ENCODE results near the gene LEF1. TPM values are rescaled to one million over a fixed set of nuclear protein-coding genes. Genes with fewer than 3 reads are reported as not detected.

The LEF1 gene
- total and polyA plus RNA-seq, 12 donors: 0.22 to 4.6 (median 0.76) TPM; not detected in 1

GRCh38 chr4:108159845-108160244, 8.9 kb downstream of the LEF1 start:
- Histone ChIP-seq H3K9me3 (no peaks in the 10 kb centered on the region), H3K4me3 (no peak overlapping the region), H3K36me3 (no peaks in the 10 kb centered on the region), H3K27ac (no peak overlapping the region), H3K27me3 (peaks cover 0 to 91% (median 70%) of the 10 kb centered on the region in 7 donors), H3K4me1 (no peaks in the 10 kb centered on the region)
- 82 to 83% methylated on average over 5 of the region's 5 CpGs for WGBS, 2 donors
- TF ChIP-seq CTCF (IDR thresholded peaks at IDR 0.05): no peak
- DNase-seq: no peak
- intact Hi-C loops (cut with DNase I): loop anchor here in 1 of 10 donors (10.0 kb wide), 1 partner anchor 405 kb away; no protein-coding TSS in a partner anchor
- ATAC-seq: no peak

GRCh38 chr4:108157655-108158054, 11.1 kb downstream of the LEF1 start:
- Histone ChIP-seq H3K4me1 (no peaks in the 10 kb centered on the region), H3K27ac (no peak overlapping the region), H3K36me3 (no peaks in the 10 kb centered on the region), H3K27me3 (peaks cover 0 to 81% (median 53%) of the 10 kb centered on the region in 7 donors), H3K4me3 (no peak overlapping the region), H3K9me3 (no peaks in the 10 kb centered on the region)
- DNase-seq (no peak), ATAC-seq (no peak)
- intact Hi-C loops (cut with DNase I): no loop called here
- TF ChIP-seq CTCF (IDR thresholded peaks at IDR 0.05): no peak
- WGBS, 2 donors: 81 to 87% methylated on average over 2 of the region's 2 CpGs

- no peak for DNase-seq
- intact Hi-C loops (cut with DNase I): no loop called here
- Histone ChIP-seq H3K27me3 (peaks cover 0 to 70% (median 42%) of the 10 kb centered on the region in 7 donors), H3K9me3 (no peaks in the 10 kb centered on the region), H3K4me1 (no peaks in the 10 kb centered on the region), H3K27ac (no peak overlapping the region), H3K4me3 (no peak overlapping the region), H3K36me3 (no peaks in the 10 kb centered on the region)
- TF ChIP-seq CTCF (IDR thresholded peaks at IDR 0.05): no peak
- 69 to 89% methylated on average over 2 of the region's 2 CpGs for WGBS, 2 donors
- no peak for ATAC-seq
These were observed 12.3 kb downstream of the LEF1 start for GRCh38 chr4:108156391-108156790.

GRCh38 chr4:108155373-108155772, 13.4 kb downstream of the LEF1 start:
- peaks cover 0 to 60% (median 35%) of the 10 kb centered on the region in 7 donors for H3K27me3 ChIP-seq

More at GRCh38 chr4:108155373-108155772, 13.4 kb downstream of the LEF1 start:
- no peaks in the 10 kb centered on the region for H3K36me3 ChIP-seq
- no peak overlapping the region for H3K27ac ChIP-seq
- H3K9me3 ChIP-seq: no peaks in the 10 kb centered on the region
- no peak overlapping the region for H3K4me3 ChIP-seq
- no peaks in the 10 kb centered on the region for H3K4me1 ChIP-seq
- no peak for DNase-seq
- WGBS, 2 donors: 66 to 67% methylated on average over 7 of the region's 7 CpGs
- TF ChIP-seq CTCF (IDR thresholded peaks at IDR 0.05): peak in 2 of 9 donors; percentile 13 to 19
- no peak for ATAC-seq
- intact Hi-C loops (cut with DNase I): no loop called here

Measured in heart right ventricle (tissue), 16 donors.